HepG2 (cell line): ENCODE results near the gene TLR9. TPM values are rescaled to one million over a fixed set of nuclear protein-coding genes. Genes with fewer than 3 reads are reported as not detected.

Experiments
- DMAP1 ChIP-seq: IDR thresholded peaks from 2 replicates; pipeline ENCODE4 v1.6.1; 2016
- ELF1 ChIP-seq: sonication (generic); formaldehyde crosslinking; IDR thresholded peaks from 2 replicates; pipeline ENCODE4 v1.4.0; 2020; ENCODE audit warnings: missing genetic modification reagents
- FOXP1 ChIP-seq, 2 experiments: fragments of 450-650 bp in 1 of 2; IDR thresholded peaks; 2 replicates each; pipeline ENCODE4 v1.6.1; 2017 to 2018; ENCODE audit warnings: antibody characterized with exemption in 1 of 2
- GMEB2 ChIP-seq: IDR thresholded peaks from 2 replicates; pipeline ENCODE4 v1.6.1; 2016; ENCODE audit warnings: missing biosample characterization, missing genetic modification reagents, low read depth
- HMGXB4 ChIP-seq, 2 experiments: sonication (generic) in 1 of 2; formaldehyde crosslinking in 1 of 2; IDR thresholded peaks; 2 replicates each; pipeline versions ENCODE4 v1.4.0 to v1.6.1; 2018 to 2020; ENCODE audit warnings: missing genetic modification reagents in 2 of 2, borderline replicate concordance in 1 of 2, low read depth in 1 of 2, mild to moderate bottlenecking in 1 of 2, missing biosample characterization in 1 of 2
- HNF1A ChIP-seq, 2 experiments: sonication (generic) in 1 of 2; formaldehyde crosslinking in 1 of 2; IDR thresholded peaks; 2 replicates each; pipeline versions ENCODE4 v1.4.0 to v1.6.1; 2016 to 2020; ENCODE audit warnings: borderline replicate concordance in 1 of 2, low read depth in 1 of 2, mild to moderate bottlenecking in 1 of 2, missing genetic modification reagents in 1 of 2
- SKIL ChIP-seq: sonication (generic); formaldehyde crosslinking; IDR thresholded peaks from 2 replicates; pipeline ENCODE4 v1.8.0; 2022; ENCODE audit warnings: missing genetic modification reagents, mild to moderate bottlenecking, moderate library complexity, borderline replicate concordance
- TGIF2 ChIP-seq: IDR thresholded peaks from 2 replicates; pipeline ENCODE4 v1.6.1; 2016; ENCODE audit warnings: control low read depth, missing compliant biosample characterization
- ZBTB26 ChIP-seq: IDR thresholded peaks from 2 replicates; pipeline ENCODE4 v1.6.1; 2016; ENCODE audit warnings: missing compliant biosample characterization, missing genetic modification reagents, borderline replicate concordance
- ZNF232 ChIP-seq: sonication (generic); formaldehyde crosslinking; IDR thresholded peaks from 2 replicates; pipeline ENCODE4 v1.4.0; 2020; ENCODE audit warnings: missing genetic modification reagents, borderline replicate concordance
- ZNF800 ChIP-seq: sonication (generic); formaldehyde crosslinking; IDR thresholded peaks from 2 replicates; pipeline ENCODE4 v1.4.0; 2020; ENCODE audit warnings: missing genetic modification reagents
- ZNF83 ChIP-seq: sonication (generic); formaldehyde crosslinking; IDR thresholded peaks from 2 replicates; pipeline ENCODE4 v1.4.0; 2020; ENCODE audit warnings: missing genetic modification reagents, mild to moderate bottlenecking, borderline replicate concordance
- polyA plus RNA-seq, 8 experiments: library from polyadenylated mRNA; depleted of rRNA in 3 of 8; stranded (reverse) in 7 of 8; unstranded in 1 of 8; fragments of >200 nt; fragmentation: Illumina TruSeq in 4 of 8; extraction: Trizol in 4 of 8; gene quantifications; 2 replicates each; pipeline versions ENCODE4 v1.2.1 to v1.2.3, GENCODE V29; 2011 to 2016; ENCODE audit warnings: low read depth in 4 of 8, missing spikeins in 1 of 8, mixed read lengths in 1 of 8; ENCODE audit not compliant: insufficient read depth in 1 of 8
- total RNA-seq, 5 experiments: library from RNA; depleted of rRNA; stranded (reverse); fragments of >200 nt; fragmentation: Illumina TruSeq; extraction: Trizol; gene quantifications; 2 replicates each; pipeline ENCODE4 v1.2.3, GENCODE V29; 2016; ENCODE audit warnings: low read depth in 1 of 5

The TLR9 gene
- total and polyA plus RNA-seq, 2 of the 13 experiments (the other 11 are each of a cell fraction or from before 2014, with no cell fraction given) = not detected

GRCh38 chr3:52238761-52239701, 13.6 kb upstream of the TLR9 start, which contains the start of gene TWF2 (continued):
- TF ChIP-seq ELF1 (CRISPR knock-in tag) = no peak
- no peak for TF ChIP-seq GMEB2
- TF ChIP-seq HMGXB4 (CRISPR knock-in tag; IDR thresholded peaks at IDR 0.05; ENCODE audit: borderline replicate concordance in 1 of 2, low read depth in 1 of 2) = peak; percentile 52 to 57; a peak in 3 of 4 replicates
- no peak for TF ChIP-seq SKIL (CRISPR knock-in tag)
- peak; percentile 80; the same call in 1 of the 2 replicates for TF ChIP-seq ZNF232 (CRISPR knock-in tag)
- TF ChIP-seq ZNF83 (CRISPR knock-in tag) = 0 out of 2 replicates have a peak, but pooled peaks have one; percentile 7
- TF ChIP-seq HNF1A (IDR thresholded peaks at IDR 0.05; ENCODE audit: low read depth) = no peak
- no peak for TF ChIP-seq HNF1A (CRISPR knock-in tag; IDR thresholded peaks at IDR 0.05; ENCODE audit: borderline replicate concordance)
- peak; percentile 67 for TF ChIP-seq DMAP1 (CRISPR knock-in tag)
- TF ChIP-seq FOXP1 (IDR thresholded peaks at IDR 0.05) = no peak
- no peak for TF ChIP-seq FOXP1 (CRISPR knock-in tag; IDR thresholded peaks at IDR 0.05)
- 0 out of 2 replicates have a peak, but pooled peaks have one; percentile 62 for TF ChIP-seq ZBTB26 (CRISPR knock-in tag)
- 0 out of 2 replicates have a peak, but pooled peaks have one; percentile 31 for TF ChIP-seq TGIF2 (CRISPR knock-in tag)
- peak; percentile 83 for TF ChIP-seq ZNF800 (CRISPR knock-in tag)
